WI38 (cell line): Measurements from ENCODE around the gene SKA3.

Experiments used
- H3K4me3 ChIP-seq: 2 replicates; pipeline ENCODE4 v1.5.1; 2011; ENCODE audit warnings: low read depth, mild to moderate bottlenecking, control low read depth, low read length
- CTCF ChIP-seq: IDR thresholded peaks from 2 replicates; pipeline ENCODE4 v1.5.1; 2012; ENCODE audit warnings: low read depth, mild to moderate bottlenecking, control low read depth, low read length

The SKA3 gene

GRCh38 chr13:21106089-21106488 lies 70.3 kb downstream of the SKA3 start:
- H3K4me3 ChIP-seq, result no peak overlapping the region

GRCh38 chr13:21104199-21105019 lies 71.9 kb downstream of the SKA3 start:
- no peak for TF ChIP-seq CTCF
- H3K4me3 ChIP-seq, result no peak overlapping the region

More at GRCh38 chr13:21106089-21106488, 70.3 kb downstream of the SKA3 start:
- no peak for TF ChIP-seq CTCF
